ENCODE results near the gene COX6B1.

DNA sequence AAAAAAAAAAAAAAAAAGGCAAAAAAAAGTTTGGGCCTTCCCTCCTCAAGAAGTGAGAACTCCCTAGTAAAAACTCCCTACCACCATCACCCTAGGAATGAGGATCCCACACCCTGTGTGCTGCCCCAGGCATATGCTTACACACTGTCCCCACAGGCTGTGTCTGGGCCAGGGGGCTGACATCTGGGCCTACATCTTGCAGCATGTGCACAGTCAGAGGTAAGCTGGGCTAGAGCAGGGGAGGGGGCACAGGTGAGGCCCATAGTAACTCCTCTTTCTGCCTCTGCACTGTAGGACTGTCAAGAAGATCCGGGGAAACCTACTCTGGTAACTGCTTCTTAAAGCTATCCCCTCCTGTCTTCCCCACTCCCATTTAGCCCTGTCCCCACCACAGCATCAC, 34.5 kb upstream of the COX6B1 start:
- TF ChIP-seq, protein P1, sequence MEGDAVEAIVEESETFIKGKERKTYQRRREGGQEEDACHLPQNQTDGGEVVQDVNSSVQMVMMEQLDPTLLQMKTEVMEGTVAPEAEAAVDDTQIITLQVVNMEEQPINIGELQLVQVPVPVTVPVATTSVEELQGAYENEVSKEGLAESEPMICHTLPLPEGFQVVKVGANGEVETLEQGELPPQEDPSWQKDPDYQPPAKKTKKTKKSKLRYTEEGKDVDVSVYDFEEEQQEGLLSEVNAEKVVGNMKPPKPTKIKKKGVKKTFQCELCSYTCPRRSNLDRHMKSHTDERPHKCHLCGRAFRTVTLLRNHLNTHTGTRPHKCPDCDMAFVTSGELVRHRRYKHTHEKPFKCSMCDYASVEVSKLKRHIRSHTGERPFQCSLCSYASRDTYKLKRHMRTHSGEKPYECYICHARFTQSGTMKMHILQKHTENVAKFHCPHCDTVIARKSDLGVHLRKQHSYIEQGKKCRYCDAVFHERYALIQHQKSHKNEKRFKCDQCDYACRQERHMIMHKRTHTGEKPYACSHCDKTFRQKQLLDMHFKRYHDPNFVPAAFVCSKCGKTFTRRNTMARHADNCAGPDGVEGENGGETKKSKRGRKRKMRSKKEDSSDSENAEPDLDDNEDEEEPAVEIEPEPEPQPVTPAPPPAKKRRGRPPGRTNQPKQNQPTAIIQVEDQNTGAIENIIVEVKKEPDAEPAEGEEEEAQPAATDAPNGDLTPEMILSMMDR (conservative IDR thresholded peaks at IDR 0.05; ENCODE audit: low read length): no peak
- TF ChIP-seq EZH2phosphoT487 (IDR thresholded peaks at IDR 0.05; ENCODE audit: borderline replicate concordance): no peak
